Stimulated activated CD4-positive, alpha-beta T cell treated with anti-CD3 and anti-CD28 coated beads, Interleukin-1b, Interleukin-23, amount 100 ng/mL, for 48 hours (primary cell): ENCODE results near the gene CFC1B.
"Not testable (repeated sequence)": the region's sequence is repeated elsewhere in the genome, so short reads cannot be mapped to it uniquely, and the experiment has no call there.

Source experiments
- DNase-seq: peaks from one replicate; pipeline ENCODE4 v3.0.0-alpha.2; 2020

Gene CFC1B

GRCh38 chr2:130571929-130572328 lies 50.9 kb downstream of the CFC1B start:
- not testable (repeated sequence) for DNase-seq

DNA sequence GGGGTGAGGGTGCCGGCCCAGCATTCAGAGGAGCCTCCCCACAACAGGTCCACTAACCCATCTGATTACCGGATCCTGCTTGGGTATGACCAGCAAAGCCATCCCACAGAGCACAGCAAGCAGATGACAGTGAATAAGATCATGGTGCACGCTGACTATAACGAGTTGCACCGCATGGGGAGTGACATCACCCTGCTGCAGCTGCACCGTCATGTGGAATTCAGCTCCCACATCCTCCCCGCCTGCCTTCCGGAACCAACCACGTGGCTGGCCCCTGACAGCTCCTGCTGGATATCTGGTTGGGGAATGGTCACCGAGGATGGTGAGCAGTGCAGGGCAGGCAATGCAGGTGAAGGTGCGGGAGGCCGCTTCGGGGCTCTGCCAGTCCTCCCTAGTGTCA lies 53.2 kb downstream of the CFC1B start:
- DNase-seq, result not testable (repeated sequence)

- not testable (repeated sequence) for DNase-seq
Measured at GRCh38 chr2:130576209-130576784, 55.3 kb downstream of the CFC1B start.

DNA sequence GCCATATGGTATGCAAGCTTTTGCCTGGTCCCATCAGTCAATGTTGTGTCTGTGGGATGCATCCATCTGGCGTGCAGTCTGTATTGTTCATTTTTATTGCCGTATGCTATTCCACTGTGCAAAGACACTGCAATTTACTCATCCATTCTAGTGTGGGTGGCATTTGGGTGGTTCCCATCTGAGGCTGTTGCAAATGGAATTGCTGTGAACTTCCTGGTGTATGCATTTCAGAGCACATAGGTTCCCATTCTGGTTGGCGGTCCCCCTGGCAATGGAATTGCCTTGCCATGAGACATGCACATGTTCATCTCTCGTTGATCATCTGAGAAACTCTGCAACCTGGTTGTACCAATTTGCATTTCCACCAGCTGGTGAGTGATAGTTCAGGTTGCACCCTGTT lies 56.5 kb downstream of the CFC1B start:
- not testable (repeated sequence) for DNase-seq
